ENCODE results near the gene BCKDHB. TPM values are rescaled to one million over a fixed set of nuclear protein-coding genes. Genes with fewer than 3 reads are reported as not detected.

The BCKDHB gene
- total RNA-seq, 1 donor from 2014 or later: 16.2 TPM

DNA sequence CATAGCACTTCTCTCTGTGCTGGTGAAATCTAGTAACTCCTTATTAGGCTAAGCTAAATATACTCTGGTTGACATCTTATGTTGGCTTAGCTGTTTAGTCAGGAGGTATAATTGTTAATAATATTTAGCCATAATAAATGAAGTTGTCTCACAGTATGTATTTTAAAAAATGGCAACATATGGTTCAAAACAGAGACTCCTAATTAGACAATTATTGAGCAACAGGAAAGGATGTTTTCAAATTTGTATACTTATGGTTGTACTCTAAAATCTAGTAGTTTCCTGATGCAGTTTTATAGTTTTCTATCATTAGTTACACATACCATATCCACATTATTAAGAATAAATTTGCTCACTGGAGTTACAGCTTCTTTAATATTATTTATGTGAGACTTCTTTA is 150.2 kb downstream of the BCKDHB start:
- Histone ChIP-seq H3K27me3 (no peaks in the 10 kb centered on the region), H3K4me1 (no peaks in the 10 kb centered on the region), H3K36me3 (no peaks in the 10 kb centered on the region), H3K27ac (no peak overlapping the region), H3K9me3 (no peaks in the 10 kb centered on the region), H3K4me3 (no peak overlapping the region)
- TF ChIP-seq POLR2AphosphoS5 (IDR thresholded peaks at IDR 0.05; ENCODE audit: insufficient read depth in 1 of 2, low read depth in 1 of 2) (no peak), CTCF (IDR thresholded peaks at IDR 0.05) (no peak), POLR2A (IDR thresholded peaks at IDR 0.05) (no peak)
- intact Hi-C loops (cut with DNase I): no loop called here
- DNase-seq (ENCODE audit: extremely low spot score in 2 of 2): no peak

- Histone ChIP-seq H3K36me3 (no peaks in the 10 kb centered on the region), H3K27ac (no peak overlapping the region), H3K4me3 (no peak overlapping the region), H3K4me1 (no peaks in the 10 kb centered on the region), H3K9me3 (no peaks in the 10 kb centered on the region), H3K27me3 (no peaks in the 10 kb centered on the region)
- no peak for DNase-seq (ENCODE audit: extremely low spot score in 2 of 2)
- intact Hi-C loops (cut with DNase I): no loop called here
- no peak for TF ChIP-seq POLR2A (IDR thresholded peaks at IDR 0.05)
- TF ChIP-seq POLR2AphosphoS5 (IDR thresholded peaks at IDR 0.05; ENCODE audit: insufficient read depth in 1 of 2, low read depth in 1 of 2): no peak
- no peak for TF ChIP-seq CTCF (IDR thresholded peaks at IDR 0.05)
Measured at GRCh38 chr6:80259118-80259517, 152.6 kb downstream of the BCKDHB start.

- Histone ChIP-seq H3K36me3 (no peaks in the 10 kb centered on the region), H3K4me1 (no peaks in the 10 kb centered on the region)
- intact Hi-C loops (cut with DNase I): no loop called here
Measured at GRCh38 chr6:80263585-80263984, 157.1 kb downstream of the BCKDHB start.

DNA sequence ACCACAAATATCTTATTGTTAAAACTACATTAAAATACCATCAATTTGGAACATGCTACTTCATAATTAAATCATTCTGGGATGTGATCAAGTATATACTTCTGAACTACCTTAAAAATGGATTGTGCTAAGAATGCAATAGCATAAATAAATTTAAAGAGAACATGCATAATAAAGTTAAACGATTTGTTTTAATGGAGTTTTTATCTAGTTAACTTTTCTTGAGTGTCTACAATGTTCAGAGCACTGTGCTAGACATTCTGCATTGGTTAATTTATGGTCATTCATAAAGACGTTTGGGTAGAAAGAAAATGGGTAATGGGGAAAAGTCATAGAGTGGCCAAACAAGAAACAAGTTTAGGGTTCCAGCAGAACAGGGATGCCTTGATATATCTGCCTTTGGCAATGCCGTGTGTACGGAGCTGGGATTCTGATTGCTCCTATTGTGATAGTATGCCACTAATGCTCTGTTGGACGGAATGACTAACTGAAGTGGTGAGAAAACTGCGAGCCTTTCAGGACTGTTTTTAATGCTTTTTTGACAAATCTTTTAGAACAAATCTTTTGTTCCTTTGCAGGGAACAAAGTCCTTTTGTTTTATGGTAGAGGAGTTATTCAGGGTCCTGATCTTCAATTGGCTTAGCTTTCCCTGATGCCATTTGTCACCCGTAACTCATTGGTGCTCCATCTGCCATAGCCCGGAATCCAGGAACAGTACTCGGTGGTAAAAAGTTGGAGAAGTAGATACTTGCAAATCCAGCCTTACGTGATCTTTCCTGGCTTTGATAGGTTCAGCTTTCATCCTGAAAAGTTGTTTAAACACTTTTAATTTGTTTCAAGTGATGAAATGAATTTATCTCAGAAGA is 162.6 kb downstream of the BCKDHB start:
- no peaks in the 10 kb centered on the region for H3K4me1 ChIP-seq
- H3K4me3 ChIP-seq: no peak overlapping the region
- no peak overlapping the region for H3K27ac ChIP-seq
- no peaks in the 10 kb centered on the region for H3K36me3 ChIP-seq
- intact Hi-C loops (cut with DNase I): no loop called here
- TF ChIP-seq POLR2AphosphoS5 (IDR thresholded peaks at IDR 0.05; ENCODE audit: insufficient read depth in 1 of 2, low read depth in 1 of 2): no peak
- no peak for TF ChIP-seq CTCF (IDR thresholded peaks at IDR 0.05)
- no peak for TF ChIP-seq POLR2A (IDR thresholded peaks at IDR 0.05)
- no peaks in the 10 kb centered on the region for H3K9me3 ChIP-seq
- DNase-seq (ENCODE audit: extremely low spot score in 2 of 2): no peak
- H3K27me3 ChIP-seq: no peaks in the 10 kb centered on the region

More at GRCh38 chr6:80263585-80263984, 157.1 kb downstream of the BCKDHB start:
- Histone ChIP-seq H3K9me3 (no peaks in the 10 kb centered on the region), H3K27me3 (no peaks in the 10 kb centered on the region), H3K27ac (no peak overlapping the region), H3K4me3 (no peak overlapping the region)
- DNase-seq (ENCODE audit: extremely low spot score in 2 of 2): no peak
- TF ChIP-seq POLR2AphosphoS5 (IDR thresholded peaks at IDR 0.05; ENCODE audit: insufficient read depth in 1 of 2, low read depth in 1 of 2) (no peak), CTCF (IDR thresholded peaks at IDR 0.05) (no peak), POLR2A (IDR thresholded peaks at IDR 0.05) (no peak)

- H3K4me3 ChIP-seq: no peak overlapping the region
- H3K9me3 ChIP-seq: no peaks in the 10 kb centered on the region
- H3K27ac ChIP-seq: no peak overlapping the region
- H3K27me3 ChIP-seq: no peaks in the 10 kb centered on the region
- no peaks in the 10 kb centered on the region for H3K4me1 ChIP-seq
- H3K36me3 ChIP-seq: no peaks in the 10 kb centered on the region
- DNase-seq (ENCODE audit: extremely low spot score in 2 of 2): no peak
- intact Hi-C loops (cut with DNase I): no loop called here
- no peak for TF ChIP-seq POLR2A (IDR thresholded peaks at IDR 0.05)
- no peak for TF ChIP-seq POLR2AphosphoS5 (IDR thresholded peaks at IDR 0.05; ENCODE audit: insufficient read depth in 1 of 2, low read depth in 1 of 2)
- no peak for TF ChIP-seq CTCF (IDR thresholded peaks at IDR 0.05)
Measured at GRCh38 chr6:80271074-80271473, 164.6 kb downstream of the BCKDHB start.

All from vagina (tissue), 2 donors.